Measurements from ENCODE around the gene CAPNS1.
"Not testable (repeated sequence)": the region's sequence is repeated elsewhere in the genome, so short reads cannot be mapped to it uniquely, and the experiment has no call there.

Gene CAPNS1

GRCh38 chr19:36150586-36150985, 10.7 kb downstream of the CAPNS1 start:
- no peak for DNase-seq (ENCODE audit: low read depth in 2 of 2)

- DNase-seq (ENCODE audit: low read depth in 2 of 2) = no peak
These were observed 11.5 kb downstream of the CAPNS1 start for GRCh38 chr19:36151144-36152018.

- DNase-seq (ENCODE audit: low read depth in 2 of 2) = no peak
These were observed 12.1 kb downstream of the CAPNS1 start for GRCh38 chr19:36152019-36152351.

GRCh38 chr19:36152352-36153091, 12.7 kb downstream of the CAPNS1 start, which contains the start of gene COX7A1:
TSS of gene COX7A1 (minus strand) at chr19:36152447. CDS start at chr19:36152407, 40 bp downstream.
- DNase-seq (ENCODE audit: low read depth in 2 of 2) = no peak

GRCh38 chr19:36153126-36153525, 13.3 kb downstream of the CAPNS1 start:
- DNase-seq (ENCODE audit: low read depth in 2 of 2) = no peak

- no peak for DNase-seq (ENCODE audit: low read depth in 2 of 2)
These were observed 21.1 kb downstream of the CAPNS1 start for GRCh38 chr19:36160821-36161596.

GRCh38 chr19:36163813-36164212, 23.9 kb downstream of the CAPNS1 start:
- no peak for DNase-seq (ENCODE audit: low read depth in 2 of 2)

GRCh38 chr19:36169084-36169760, 29.4 kb downstream of the CAPNS1 start:
- DNase-seq (ENCODE audit: low read depth in 2 of 2) = no peak

- no peak for DNase-seq (ENCODE audit: low read depth in 2 of 2)
These were observed 33.0 kb downstream of the CAPNS1 start for GRCh38 chr19:36172852-36173251.

- not testable (repeated sequence) for DNase-seq (ENCODE audit: low read depth in 2 of 2)
These were observed 34.0 kb downstream of the CAPNS1 start for GRCh38 chr19:36173846-36174245.

GRCh38 chr19:36179077-36179476, 39.2 kb downstream of the CAPNS1 start:
- not testable (repeated sequence) for DNase-seq (ENCODE audit: low read depth in 2 of 2)

GRCh38 chr19:36182612-36183244, 42.9 kb downstream of the CAPNS1 start:
- DNase-seq (ENCODE audit: low read depth in 2 of 2) = no peak

GRCh38 chr19:36183245-36183628, 43.4 kb downstream of the CAPNS1 start:
- no peak for DNase-seq (ENCODE audit: low read depth in 2 of 2)

GRCh38 chr19:36186722-36187121, 46.9 kb downstream of the CAPNS1 start:
- not testable (repeated sequence) for DNase-seq (ENCODE audit: low read depth in 2 of 2)

- no peak for DNase-seq (ENCODE audit: low read depth in 2 of 2)
These were observed 56.4 kb downstream of the CAPNS1 start for GRCh38 chr19:36196249-36196648.

- DNase-seq (ENCODE audit: low read depth in 2 of 2) = no peak
These were observed 58.3 kb downstream of the CAPNS1 start for GRCh38 chr19:36198119-36198518.
